ENCODE data around the gene EPHA5. TPM values are rescaled to one million over a fixed set of nuclear protein-coding genes. Genes with fewer than 3 reads are reported as not detected.
A peak's percentile ranks its signal among the peaks of the same experiment; 100 is the strongest.

Gene EPHA5
- total RNA-seq, 1 donor from 2014 or later = 1.2 TPM

DNA sequence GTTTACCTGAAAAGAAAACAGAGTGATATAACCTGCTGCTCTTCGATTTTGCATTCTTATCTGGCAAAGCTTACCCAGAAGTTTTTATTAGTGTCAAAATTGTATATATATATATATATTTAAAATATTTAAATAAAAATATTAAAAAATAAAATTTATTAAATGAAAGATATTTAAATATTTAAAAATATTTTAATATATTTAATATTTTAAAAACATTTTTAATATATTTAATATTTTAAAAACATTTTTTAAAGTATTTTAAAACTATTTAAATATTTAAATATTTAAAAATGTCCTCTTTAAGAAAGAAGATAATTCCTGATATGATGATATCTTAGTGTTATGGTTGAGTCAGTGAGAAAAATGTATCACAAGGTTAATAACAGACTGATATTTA lies 317.2 kb downstream of the EPHA5 start:
- Histone ChIP-seq H3K27me3 (ENCODE audit: insufficient read depth, low read length) (no peaks in the 10 kb centered on the region), H3K9me3 (ENCODE audit: insufficient read depth, low read depth, low read length) (no peaks in the 10 kb centered on the region), H3K9ac (ENCODE audit: low read length) (no peak overlapping the region), H3K4me2 (ENCODE audit: low read length) (no peak overlapping the region), H4K20me1 (ENCODE audit: insufficient read depth, low read length) (no peaks in the 10 kb centered on the region), H3K36me3 (ENCODE audit: insufficient read depth, low read length) (no peaks in the 10 kb centered on the region), H3K79me2 (ENCODE audit: insufficient read depth, low read length) (no peaks in the 10 kb centered on the region), H2AFZ (ENCODE audit: low read depth, low read length) (no peak overlapping the region), H3K27ac (ENCODE audit: low read depth, low read length) (no peak overlapping the region), H3K4me3 (ENCODE audit: insufficient read depth, low read depth, low read length) (no peak overlapping the region), H3K4me1 (ENCODE audit: insufficient read depth, low read length) (no peaks in the 10 kb centered on the region)
- no peaks in the 10 kb centered on the region for H3K36me3 Mint-ChIP-seq (ENCODE audit: low read depth, unreplicated experiment)
- no peak overlapping the region for H3K4me3 Mint-ChIP-seq (ENCODE audit: unreplicated experiment)
- FAIRE-seq (no peak), DNase-seq (ENCODE audit: low read depth) (no peak)
- peaks cover 4% of the 10 kb centered on the region for H3K4me1 Mint-ChIP-seq (ENCODE audit: low read depth, unreplicated experiment)
- no peaks in the 10 kb centered on the region for H3K9me3 Mint-ChIP-seq (ENCODE audit: unreplicated experiment)
- TF ChIP-seq, protein P1, sequence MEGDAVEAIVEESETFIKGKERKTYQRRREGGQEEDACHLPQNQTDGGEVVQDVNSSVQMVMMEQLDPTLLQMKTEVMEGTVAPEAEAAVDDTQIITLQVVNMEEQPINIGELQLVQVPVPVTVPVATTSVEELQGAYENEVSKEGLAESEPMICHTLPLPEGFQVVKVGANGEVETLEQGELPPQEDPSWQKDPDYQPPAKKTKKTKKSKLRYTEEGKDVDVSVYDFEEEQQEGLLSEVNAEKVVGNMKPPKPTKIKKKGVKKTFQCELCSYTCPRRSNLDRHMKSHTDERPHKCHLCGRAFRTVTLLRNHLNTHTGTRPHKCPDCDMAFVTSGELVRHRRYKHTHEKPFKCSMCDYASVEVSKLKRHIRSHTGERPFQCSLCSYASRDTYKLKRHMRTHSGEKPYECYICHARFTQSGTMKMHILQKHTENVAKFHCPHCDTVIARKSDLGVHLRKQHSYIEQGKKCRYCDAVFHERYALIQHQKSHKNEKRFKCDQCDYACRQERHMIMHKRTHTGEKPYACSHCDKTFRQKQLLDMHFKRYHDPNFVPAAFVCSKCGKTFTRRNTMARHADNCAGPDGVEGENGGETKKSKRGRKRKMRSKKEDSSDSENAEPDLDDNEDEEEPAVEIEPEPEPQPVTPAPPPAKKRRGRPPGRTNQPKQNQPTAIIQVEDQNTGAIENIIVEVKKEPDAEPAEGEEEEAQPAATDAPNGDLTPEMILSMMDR (IDR thresholded peaks at IDR 0.05; ENCODE audit: insufficient read depth, low read depth, low read length) = no peak
- no peak for TF ChIP-seq EZH2 (IDR thresholded peaks at IDR 0.05; ENCODE audit: insufficient read depth, low read length)
- H3K27me3 Mint-ChIP-seq (ENCODE audit: low read depth, unreplicated experiment) = no peaks in the 10 kb centered on the region
- H3K27ac Mint-ChIP-seq (ENCODE audit: unreplicated experiment) = no peak overlapping the region

DNA sequence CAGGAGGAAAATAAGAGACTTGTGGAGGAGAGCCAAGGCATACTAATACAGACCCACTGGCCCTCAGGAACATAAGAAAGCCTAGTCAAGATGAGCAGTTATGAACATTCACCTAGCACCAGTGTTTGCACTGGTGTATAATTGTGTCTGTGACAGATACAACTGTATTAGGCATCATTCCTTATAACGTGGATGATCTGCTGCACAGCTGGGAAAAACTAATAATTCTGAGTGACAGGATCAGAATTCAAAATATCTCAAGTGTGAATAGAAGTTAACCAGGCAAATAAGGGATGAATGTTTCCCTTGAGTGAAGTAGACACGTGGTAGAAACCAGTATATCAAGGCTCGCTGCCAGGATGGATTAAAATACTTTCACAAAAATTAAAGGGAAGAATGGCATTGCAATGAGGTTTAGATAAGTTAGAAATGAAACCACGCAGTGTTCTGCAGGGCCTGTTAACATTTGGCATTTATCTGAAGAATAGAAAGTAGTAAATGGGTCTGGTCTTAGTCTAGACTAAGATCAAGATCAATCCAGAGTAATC lies 325.9 kb downstream of the EPHA5 start:
- no peaks in the 10 kb centered on the region for H3K27me3 ChIP-seq (ENCODE audit: insufficient read depth, low read length)
- Mint-ChIP-seq H3K36me3 (ENCODE audit: low read depth, unreplicated experiment) (no peaks in the 10 kb centered on the region), H3K9me3 (ENCODE audit: unreplicated experiment) (peaks cover 2% of the 10 kb centered on the region), H3K4me3 (ENCODE audit: unreplicated experiment) (no peak overlapping the region), H3K27ac (ENCODE audit: unreplicated experiment) (no peak overlapping the region), H3K27me3 (ENCODE audit: low read depth, unreplicated experiment) (no peaks in the 10 kb centered on the region), H3K4me1 (ENCODE audit: low read depth, unreplicated experiment) (peaks cover 7% of the 10 kb centered on the region)
- no peak overlapping the region for H3K4me3 ChIP-seq (ENCODE audit: insufficient read depth, low read depth, low read length)
- H3K9ac ChIP-seq (ENCODE audit: low read length) = no peak overlapping the region
- DNase-seq (ENCODE audit: low read depth) = peak; percentile 26
- no peaks in the 10 kb centered on the region for H3K79me2 ChIP-seq (ENCODE audit: insufficient read depth, low read length)
- H3K4me2 ChIP-seq (ENCODE audit: low read length) = no peak overlapping the region
- no peaks in the 10 kb centered on the region for H4K20me1 ChIP-seq (ENCODE audit: insufficient read depth, low read length)
- no peak overlapping the region for H3K27ac ChIP-seq (ENCODE audit: low read depth, low read length)
- TF ChIP-seq, protein P1 (IDR thresholded peaks at IDR 0.05; ENCODE audit: insufficient read depth, low read depth, low read length) = no peak
- no peak for TF ChIP-seq EZH2 (IDR thresholded peaks at IDR 0.05; ENCODE audit: insufficient read depth, low read length)
- H2AFZ ChIP-seq (ENCODE audit: low read depth, low read length) = no peak overlapping the region
- H3K4me1 ChIP-seq (ENCODE audit: insufficient read depth, low read length) = no peaks in the 10 kb centered on the region
- no peaks in the 10 kb centered on the region for H3K9me3 ChIP-seq (ENCODE audit: insufficient read depth, low read depth, low read length)
- FAIRE-seq = no peak
- H3K36me3 ChIP-seq (ENCODE audit: insufficient read depth, low read length) = no peaks in the 10 kb centered on the region

DNA sequence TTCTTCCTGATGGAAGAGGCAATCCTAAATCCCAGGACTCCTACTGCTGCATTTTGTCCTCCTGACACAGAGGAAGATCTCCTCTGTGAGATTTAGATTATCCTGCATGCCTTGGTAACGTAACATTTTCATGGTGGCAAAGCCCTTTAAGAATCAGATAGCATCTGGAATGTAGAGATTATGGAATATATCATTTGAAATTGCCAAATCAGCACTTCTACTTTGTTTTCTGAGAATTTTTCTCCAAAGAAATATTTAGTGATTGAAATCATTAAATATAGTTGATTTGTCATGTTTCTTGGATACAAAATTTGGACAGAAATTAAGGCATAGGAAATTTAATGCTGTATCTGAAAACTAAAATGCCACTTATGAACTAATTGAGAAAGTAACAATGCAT lies 326.9 kb downstream of the EPHA5 start:
- no peaks in the 10 kb centered on the region for H3K27me3 Mint-ChIP-seq (ENCODE audit: low read depth, unreplicated experiment)
- Histone ChIP-seq H3K79me2 (ENCODE audit: insufficient read depth, low read length) (no peaks in the 10 kb centered on the region), H2AFZ (ENCODE audit: low read depth, low read length) (no peak overlapping the region), H3K4me3 (ENCODE audit: insufficient read depth, low read depth, low read length) (no peak overlapping the region), H3K27me3 (ENCODE audit: insufficient read depth, low read length) (no peaks in the 10 kb centered on the region), H3K36me3 (ENCODE audit: insufficient read depth, low read length) (no peaks in the 10 kb centered on the region), H3K27ac (ENCODE audit: low read depth, low read length) (no peak overlapping the region), H3K9me3 (ENCODE audit: insufficient read depth, low read depth, low read length) (no peaks in the 10 kb centered on the region), H3K9ac (ENCODE audit: low read length) (no peak overlapping the region), H3K4me2 (ENCODE audit: low read length) (no peak overlapping the region), H3K4me1 (ENCODE audit: insufficient read depth, low read length) (no peaks in the 10 kb centered on the region), H4K20me1 (ENCODE audit: insufficient read depth, low read length) (no peaks in the 10 kb centered on the region)
- peaks cover 7% of the 10 kb centered on the region for H3K4me1 Mint-ChIP-seq (ENCODE audit: low read depth, unreplicated experiment)
- no peak overlapping the region for H3K4me3 Mint-ChIP-seq (ENCODE audit: unreplicated experiment)
- no peak overlapping the region for H3K27ac Mint-ChIP-seq (ENCODE audit: unreplicated experiment)
- FAIRE-seq = no peak
- H3K36me3 Mint-ChIP-seq (ENCODE audit: low read depth, unreplicated experiment) = no peaks in the 10 kb centered on the region
- DNase-seq (ENCODE audit: low read depth) = no peak
- H3K9me3 Mint-ChIP-seq (ENCODE audit: unreplicated experiment) = peaks cover 2% of the 10 kb centered on the region
- TF ChIP-seq, protein P1 (IDR thresholded peaks at IDR 0.05; ENCODE audit: insufficient read depth, low read depth, low read length) = no peak
- TF ChIP-seq EZH2 (IDR thresholded peaks at IDR 0.05; ENCODE audit: insufficient read depth, low read length) = no peak

Measured in astrocyte (in vitro differentiated cells and primary cell).